Activated naive CD8-positive, alpha-beta T cell treated with anti-CD3 and anti-CD28 coated beads, Interleukin-2, amount 50 U/mL, for 24 hours (primary cell): ENCODE measurements around the gene RPS27A.
A peak's percentile ranks its signal among the peaks of the same experiment; 100 is the strongest.
"Not testable (repeated sequence)": the region's sequence is repeated elsewhere in the genome, so short reads cannot be mapped to it uniquely, and the experiment has no call there.

Source experiments
- ATAC-seq: fragments of 150-1000 bp; cut with Tn5 transposase; one replicate; pipeline ENCODE4 v1.10.0; 2021
- DNase-seq: peaks from one replicate; pipeline ENCODE4 v3.0.0; 2021
- H3K27ac Mint-ChIP-seq: one replicate; pipeline ENCODE4 v1.8.0; 2021; ENCODE audit warnings: mild to moderate bottlenecking, mixed read lengths
- H3K27me3 Mint-ChIP-seq: one replicate; pipeline ENCODE4 v1.8.0; 2021; ENCODE audit warnings: mixed read lengths
- H3K36me3 Mint-ChIP-seq: one replicate; pipeline ENCODE4 v1.8.0; 2021; ENCODE audit warnings: low read depth, mixed read lengths
- H3K4me1 Mint-ChIP-seq: one replicate; pipeline ENCODE4 v1.8.0; 2021; ENCODE audit warnings: mixed read lengths
- H3K4me3 Mint-ChIP-seq: one replicate; pipeline ENCODE4 v1.8.0; 2021; ENCODE audit warnings: mild to moderate bottlenecking, moderate library complexity, mixed read lengths
- H3K9me3 Mint-ChIP-seq: one replicate; pipeline ENCODE4 v1.8.0; 2021; ENCODE audit warnings: mixed read lengths

The RPS27A gene

GRCh38 chr2:55230551-55230950 is 1.9 kb upstream of the RPS27A start:
- peaks cover 51% of the 10 kb centered on the region for H3K36me3 Mint-ChIP-seq
- peaks cover 58% of the 10 kb centered on the region for H3K4me1 Mint-ChIP-seq
- DNase-seq = no peak
- peak overlapping the region; percentile 7 for H3K27ac Mint-ChIP-seq
- H3K9me3 Mint-ChIP-seq = no peaks in the 10 kb centered on the region
- no peak for ATAC-seq
- H3K4me3 Mint-ChIP-seq = peak overlapping the region; percentile 98
- no peaks in the 10 kb centered on the region for H3K27me3 Mint-ChIP-seq

DNA sequence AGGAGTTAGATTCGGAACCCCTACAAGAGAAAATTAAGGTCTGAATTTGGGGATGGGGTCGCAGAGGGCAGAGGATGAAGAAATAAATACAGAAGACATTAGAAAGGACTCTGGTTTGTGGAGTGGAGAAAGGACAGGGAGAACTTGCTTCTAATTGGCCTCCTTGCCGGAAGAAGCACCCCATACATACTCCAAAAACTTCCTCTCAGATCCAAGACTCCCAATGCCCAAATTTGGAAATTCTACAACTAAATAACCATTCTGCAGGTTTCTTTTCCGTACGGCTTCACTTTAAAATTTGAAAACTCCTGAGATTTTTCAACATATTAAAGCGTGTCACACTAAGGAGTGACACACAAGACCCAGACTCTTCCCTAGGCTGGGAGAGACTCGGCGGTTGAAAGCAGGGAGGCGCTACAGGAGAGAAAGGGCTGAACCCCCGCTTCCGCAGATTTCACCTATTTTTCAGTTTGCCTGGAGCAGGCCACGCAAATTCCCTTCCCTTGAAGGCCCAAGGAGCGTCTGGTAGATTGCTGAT is 873 bp upstream of the RPS27A start:
- DNase-seq (no peak), ATAC-seq (no peak)
- Mint-ChIP-seq H3K9me3 (no peaks in the 10 kb centered on the region), H3K27me3 (no peaks in the 10 kb centered on the region), H3K36me3 (peaks cover 61% of the 10 kb centered on the region), H3K4me1 (peaks cover 65% of the 10 kb centered on the region), H3K27ac (peak overlapping the region; percentile 99), H3K4me3 (peak overlapping the region; percentile 98)

- Mint-ChIP-seq H3K9me3 (no peaks in the 10 kb centered on the region), H3K27me3 (no peaks in the 10 kb centered on the region), H3K27ac (peak overlapping the region; percentile 99), H3K4me1 (peaks cover 55% of the 10 kb centered on the region), H3K36me3 (peaks cover 66% of the 10 kb centered on the region), H3K4me3 (peak overlapping the region; percentile 98)
- peak; percentile 44 for DNase-seq
- ATAC-seq = no peak
Observed at GRCh38 chr2:55232863-55233657, 572 bp downstream of the RPS27A start.

DNA sequence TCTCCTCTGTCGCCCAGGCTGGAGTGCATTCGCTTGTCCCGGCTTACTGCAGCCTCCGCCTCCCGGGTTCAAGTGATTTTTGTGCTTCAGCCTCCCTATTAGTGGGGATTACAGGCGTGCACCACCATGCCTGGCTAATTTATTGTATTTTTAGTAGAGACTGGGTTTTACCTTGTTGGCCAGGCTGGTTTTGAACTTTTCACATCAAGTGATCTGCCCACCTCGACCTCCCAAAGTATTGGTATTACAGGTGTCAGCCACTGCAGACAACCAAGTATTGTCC is 1.1 kb downstream of the RPS27A start:
- peaks cover 50% of the 10 kb centered on the region for H3K4me1 Mint-ChIP-seq
- no peak for DNase-seq
- peak overlapping the region; percentile 98 for H3K4me3 Mint-ChIP-seq
- peaks cover 63% of the 10 kb centered on the region for H3K36me3 Mint-ChIP-seq
- peak overlapping the region; percentile 99 for H3K27ac Mint-ChIP-seq
- no peak for ATAC-seq
- no peaks in the 10 kb centered on the region for H3K9me3 Mint-ChIP-seq
- H3K27me3 Mint-ChIP-seq = no peaks in the 10 kb centered on the region

GRCh38 chr2:55235724-55236538 is 3.4 kb downstream of the RPS27A start:
- no peak for ATAC-seq
- Mint-ChIP-seq H3K9me3 (no peaks in the 10 kb centered on the region), H3K4me3 (peak overlapping the region; percentile 98), H3K27ac (peak overlapping the region; percentile 99), H3K4me1 (peaks cover 32% of the 10 kb centered on the region), H3K27me3 (no peaks in the 10 kb centered on the region), H3K36me3 (peaks cover 63% of the 10 kb centered on the region)
- no peak for DNase-seq

DNA sequence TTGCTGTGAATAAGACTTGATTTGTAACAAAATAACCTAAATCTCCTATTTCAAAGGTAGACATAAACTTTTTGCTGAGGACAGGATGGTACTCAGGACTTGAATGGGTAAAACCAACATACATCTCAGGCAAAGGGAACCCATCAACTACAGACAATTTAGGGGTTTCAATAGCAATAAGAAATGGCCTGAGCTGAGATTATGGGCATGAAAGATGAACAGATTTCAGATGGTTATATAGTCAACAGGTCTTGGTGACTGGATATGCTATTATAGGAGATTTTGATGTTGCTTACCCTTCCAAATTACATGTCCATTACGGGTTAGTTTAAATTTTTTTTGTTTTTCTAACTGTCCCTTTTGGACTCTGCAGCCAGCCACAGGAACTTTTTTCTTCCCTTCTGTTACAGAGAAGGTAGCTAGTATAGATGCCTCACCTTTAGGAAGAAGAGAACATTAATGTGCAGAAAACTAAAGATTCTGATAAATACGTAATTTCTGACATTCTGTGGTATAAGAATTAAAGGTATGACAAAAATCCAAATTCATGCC is 4.6 kb downstream of the RPS27A start:
- Mint-ChIP-seq H3K9me3 (no peaks in the 10 kb centered on the region), H3K36me3 (peaks cover 68% of the 10 kb centered on the region), H3K4me1 (peaks cover 26% of the 10 kb centered on the region), H3K27me3 (no peaks in the 10 kb centered on the region), H3K4me3 (no peak overlapping the region), H3K27ac (no peak overlapping the region)
- ATAC-seq (no peak), DNase-seq (no peak)

GRCh38 chr2:55239656-55240222 is 7.3 kb downstream of the RPS27A start:
- H3K36me3 Mint-ChIP-seq = peaks cover 52% of the 10 kb centered on the region
- DNase-seq (no peak), ATAC-seq (no peak)
- H3K4me3 Mint-ChIP-seq = no peak overlapping the region
- no peaks in the 10 kb centered on the region for H3K9me3 Mint-ChIP-seq
- H3K27me3 Mint-ChIP-seq = no peaks in the 10 kb centered on the region
- H3K4me1 Mint-ChIP-seq = peaks cover 14% of the 10 kb centered on the region
- H3K27ac Mint-ChIP-seq = no peak overlapping the region

DNA sequence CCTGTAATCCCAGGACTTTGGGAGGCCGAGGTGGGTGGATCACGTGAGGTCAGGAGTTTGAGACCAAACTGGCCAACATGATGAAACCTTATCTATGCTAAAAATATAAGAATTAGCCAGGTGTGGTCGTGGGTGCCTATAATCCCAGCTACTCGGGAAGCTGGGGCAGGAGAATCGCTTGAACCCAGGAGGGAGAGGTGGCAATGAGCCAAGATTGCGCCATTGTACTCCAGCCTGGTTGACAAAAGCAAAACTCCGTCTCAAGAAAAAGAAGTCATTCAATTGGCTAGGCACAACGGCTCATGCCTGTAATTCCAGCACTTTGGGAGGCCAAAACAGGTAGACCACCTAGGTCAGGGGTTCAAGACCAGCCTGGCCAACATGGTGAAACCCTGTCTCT is 9.1 kb downstream of the RPS27A start:
- ATAC-seq, H3K27ac Mint-ChIP-seq, H3K4me1 Mint-ChIP-seq, H3K4me3 Mint-ChIP-seq, H3K27me3 Mint-ChIP-seq, DNase-seq, H3K9me3 Mint-ChIP-seq: not testable (repeated sequence)
- peaks cover 47% of the 10 kb centered on the region for H3K36me3 Mint-ChIP-seq

DNA sequence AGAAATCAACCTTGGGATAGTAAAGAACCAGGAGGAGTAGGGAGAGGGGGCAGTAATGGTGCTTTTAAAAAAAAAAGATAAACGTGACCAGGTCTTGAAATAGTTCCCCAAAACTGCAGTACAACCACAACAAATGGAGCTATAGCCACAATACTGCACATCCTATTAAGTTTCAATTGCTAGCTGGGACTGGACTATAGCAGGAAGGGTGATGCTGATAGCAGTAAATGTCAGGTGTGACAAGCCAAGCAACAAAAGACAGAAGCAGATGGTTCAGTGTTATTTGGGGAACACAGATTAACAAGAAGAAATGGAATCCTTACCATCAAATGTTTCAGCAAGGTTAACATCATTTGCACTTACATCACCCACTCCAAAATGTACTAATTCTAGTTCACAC is 10.1 kb downstream of the RPS27A start:
- Mint-ChIP-seq H3K27ac (no peak overlapping the region), H3K27me3 (no peaks in the 10 kb centered on the region), H3K36me3 (peaks cover 45% of the 10 kb centered on the region), H3K4me1 (no peaks in the 10 kb centered on the region), H3K4me3 (no peak overlapping the region), H3K9me3 (no peaks in the 10 kb centered on the region)
- ATAC-seq = no peak
- no peak for DNase-seq

GRCh38 chr2:55245411-55245810 is 12.9 kb downstream of the RPS27A start:
- DNase-seq = no peak
- H3K4me3 Mint-ChIP-seq = no peak overlapping the region
- no peaks in the 10 kb centered on the region for H3K4me1 Mint-ChIP-seq
- H3K9me3 Mint-ChIP-seq = no peaks in the 10 kb centered on the region
- H3K27ac Mint-ChIP-seq = no peak overlapping the region
- no peaks in the 10 kb centered on the region for H3K27me3 Mint-ChIP-seq
- H3K36me3 Mint-ChIP-seq = peaks cover 44% of the 10 kb centered on the region
- ATAC-seq = no peak

GRCh38 chr2:55247025-55247424 is 14.5 kb downstream of the RPS27A start:
- no peaks in the 10 kb centered on the region for H3K4me1 Mint-ChIP-seq
- H3K36me3 Mint-ChIP-seq = peaks cover 44% of the 10 kb centered on the region
- H3K27ac Mint-ChIP-seq = no peak overlapping the region
- ATAC-seq = no peak
- H3K27me3 Mint-ChIP-seq = no peaks in the 10 kb centered on the region
- no peaks in the 10 kb centered on the region for H3K9me3 Mint-ChIP-seq
- DNase-seq = no peak
- no peak overlapping the region for H3K4me3 Mint-ChIP-seq

DNA sequence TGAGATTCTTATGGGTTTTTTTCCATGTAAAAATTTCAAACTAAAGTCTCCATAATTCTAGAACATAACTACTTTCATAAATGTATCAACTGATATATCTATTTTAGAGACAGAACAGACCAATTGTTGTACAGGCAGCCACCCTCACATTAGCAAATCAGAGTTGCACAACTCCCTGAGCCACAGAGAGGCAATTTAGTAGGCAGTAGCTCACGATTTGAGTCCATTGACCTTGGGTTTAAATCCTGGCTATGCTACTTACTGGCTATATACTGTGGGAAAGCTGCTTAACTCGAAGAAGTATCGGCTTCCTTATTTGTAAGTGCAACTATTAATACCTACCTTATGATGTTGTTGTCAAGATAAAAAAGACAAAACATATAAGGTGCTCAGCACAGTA is 20.3 kb downstream of the RPS27A start:
- Mint-ChIP-seq H3K27me3 (no peaks in the 10 kb centered on the region), H3K36me3 (peaks cover 44% of the 10 kb centered on the region), H3K4me3 (no peak overlapping the region)

DNA sequence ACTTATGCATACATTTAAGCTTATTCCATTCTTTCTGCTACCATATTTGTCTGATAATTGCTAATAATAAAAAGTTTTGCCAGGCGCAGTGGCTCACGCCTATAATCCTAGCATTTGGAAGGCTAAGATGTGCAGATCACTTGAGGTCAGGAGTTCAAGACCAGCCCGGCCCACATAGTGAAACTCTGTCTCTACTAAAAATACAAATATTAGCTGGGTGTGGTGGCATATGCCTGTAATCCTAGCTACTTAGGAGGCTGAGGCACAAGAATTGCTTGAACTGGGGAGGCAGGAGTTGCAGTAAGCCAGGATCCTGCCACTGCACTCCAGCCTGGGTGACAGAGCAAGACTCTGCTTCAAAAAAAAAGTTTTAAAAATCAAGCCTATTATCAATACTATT is 27.1 kb downstream of the RPS27A start:
- H3K4me1 Mint-ChIP-seq = not testable (repeated sequence)

More for the DNA sequence above, 20.3 kb downstream of the RPS27A start:
- no peaks in the 10 kb centered on the region for H3K9me3 Mint-ChIP-seq
- ATAC-seq = no peak
- no peak for DNase-seq
- H3K4me1 Mint-ChIP-seq = no peaks in the 10 kb centered on the region
- H3K27ac Mint-ChIP-seq = no peak overlapping the region

GRCh38 chr2:55268288-55268906 is 35.9 kb downstream of the RPS27A start:
- Mint-ChIP-seq H3K9me3 (no peaks in the 10 kb centered on the region), H3K27me3 (no peaks in the 10 kb centered on the region), H3K4me3 (peak overlapping the region; percentile 97), H3K27ac (peak overlapping the region; percentile 97), H3K36me3 (peaks cover 18% of the 10 kb centered on the region), H3K4me1 (peaks cover 21% of the 10 kb centered on the region)
- no peak for ATAC-seq
- no peak for DNase-seq

More for the DNA sequence above, 27.1 kb downstream of the RPS27A start:
- H3K4me3 Mint-ChIP-seq, H3K27me3 Mint-ChIP-seq, DNase-seq, H3K27ac Mint-ChIP-seq, H3K9me3 Mint-ChIP-seq, ATAC-seq: not testable (repeated sequence)
- H3K36me3 Mint-ChIP-seq = peaks cover 28% of the 10 kb centered on the region
